NB4 (cell line): ENCODE results near the gene CAMK2G.

Source experiments
- MYC ChIP-seq: IDR thresholded peaks from 2 replicates; pipeline ENCODE4 v1.6.1; 2011; ENCODE audit warnings: low read depth, low read length
- POLR2A ChIP-seq: IDR thresholded peaks from 2 replicates; pipeline ENCODE4 v1.6.1; 2011; ENCODE audit warnings: mild to moderate bottlenecking; ENCODE audit not compliant: insufficient read length; ENCODE audit errors: extremely low read depth
- TF ChIP-seq, protein P1 (sequence below): IDR thresholded peaks from one replicate; pipeline ENCODE4 v1.5.1; 2012; ENCODE audit warnings: low read depth, low read length
- TF ChIP-seq, protein P2 (sequence below): IDR thresholded peaks from 2 replicates; pipeline ENCODE4 v1.6.1; 2011; ENCODE audit warnings: low read depth, low read length

DNA sequence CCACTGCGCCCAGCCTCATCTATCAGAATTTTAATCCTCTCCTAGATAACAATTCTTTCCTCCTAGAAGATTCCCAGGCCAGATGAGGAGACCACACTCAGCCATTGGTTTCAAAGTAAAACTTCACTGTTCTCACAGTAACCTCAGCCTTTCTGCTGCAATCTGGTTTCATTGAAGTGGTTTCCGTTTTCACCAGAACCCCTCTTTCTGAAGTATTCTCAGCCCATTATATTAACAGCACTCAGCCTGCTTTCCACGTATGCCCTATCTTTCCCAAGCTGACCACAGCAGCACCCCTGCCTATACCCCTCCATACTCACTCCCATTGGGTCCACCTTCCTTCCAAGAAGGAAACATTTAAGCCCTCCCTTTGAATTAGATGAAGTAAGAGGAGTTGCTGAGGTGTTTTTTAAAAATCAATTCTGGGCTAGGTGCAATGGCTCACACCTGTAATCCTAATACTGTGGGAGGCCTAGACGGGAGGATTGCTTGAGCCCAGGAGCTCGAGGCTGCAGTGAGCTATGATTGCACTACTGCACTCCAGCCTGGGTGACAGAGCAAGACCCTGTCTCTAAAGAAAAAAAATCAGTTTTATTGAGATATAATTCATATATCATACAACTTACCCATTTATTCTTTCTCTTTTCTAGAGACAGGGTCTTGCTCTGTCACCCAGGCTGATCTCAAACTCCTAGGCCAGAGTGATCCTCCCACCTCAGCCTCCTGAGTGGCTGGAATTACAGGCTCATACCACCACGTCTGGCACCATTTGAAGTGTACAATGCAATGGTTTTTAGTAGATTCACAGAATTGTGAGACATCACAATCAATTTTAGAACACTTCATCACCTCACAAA, 47.9 kb upstream of the CAMK2G start:
- TF ChIP-seq POLR2A: no peak
- TF ChIP-seq, protein P1, sequence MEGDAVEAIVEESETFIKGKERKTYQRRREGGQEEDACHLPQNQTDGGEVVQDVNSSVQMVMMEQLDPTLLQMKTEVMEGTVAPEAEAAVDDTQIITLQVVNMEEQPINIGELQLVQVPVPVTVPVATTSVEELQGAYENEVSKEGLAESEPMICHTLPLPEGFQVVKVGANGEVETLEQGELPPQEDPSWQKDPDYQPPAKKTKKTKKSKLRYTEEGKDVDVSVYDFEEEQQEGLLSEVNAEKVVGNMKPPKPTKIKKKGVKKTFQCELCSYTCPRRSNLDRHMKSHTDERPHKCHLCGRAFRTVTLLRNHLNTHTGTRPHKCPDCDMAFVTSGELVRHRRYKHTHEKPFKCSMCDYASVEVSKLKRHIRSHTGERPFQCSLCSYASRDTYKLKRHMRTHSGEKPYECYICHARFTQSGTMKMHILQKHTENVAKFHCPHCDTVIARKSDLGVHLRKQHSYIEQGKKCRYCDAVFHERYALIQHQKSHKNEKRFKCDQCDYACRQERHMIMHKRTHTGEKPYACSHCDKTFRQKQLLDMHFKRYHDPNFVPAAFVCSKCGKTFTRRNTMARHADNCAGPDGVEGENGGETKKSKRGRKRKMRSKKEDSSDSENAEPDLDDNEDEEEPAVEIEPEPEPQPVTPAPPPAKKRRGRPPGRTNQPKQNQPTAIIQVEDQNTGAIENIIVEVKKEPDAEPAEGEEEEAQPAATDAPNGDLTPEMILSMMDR: no peak
- TF ChIP-seq, protein P2, sequence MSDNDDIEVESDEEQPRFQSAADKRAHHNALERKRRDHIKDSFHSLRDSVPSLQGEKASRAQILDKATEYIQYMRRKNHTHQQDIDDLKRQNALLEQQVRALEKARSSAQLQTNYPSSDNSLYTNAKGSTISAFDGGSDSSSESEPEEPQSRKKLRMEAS: no peak
- TF ChIP-seq MYC: no peak
